ENCODE measurements around the gene ELL3. TPM values are rescaled to one million over a fixed set of nuclear protein-coding genes. Genes with fewer than 3 reads are reported as not detected.
A peak's percentile ranks its signal among the peaks of the same experiment; 100 is the strongest.

The ELL3 gene
- total RNA-seq, 1 experiment from 2014 or later: 3.0 TPM

DNA sequence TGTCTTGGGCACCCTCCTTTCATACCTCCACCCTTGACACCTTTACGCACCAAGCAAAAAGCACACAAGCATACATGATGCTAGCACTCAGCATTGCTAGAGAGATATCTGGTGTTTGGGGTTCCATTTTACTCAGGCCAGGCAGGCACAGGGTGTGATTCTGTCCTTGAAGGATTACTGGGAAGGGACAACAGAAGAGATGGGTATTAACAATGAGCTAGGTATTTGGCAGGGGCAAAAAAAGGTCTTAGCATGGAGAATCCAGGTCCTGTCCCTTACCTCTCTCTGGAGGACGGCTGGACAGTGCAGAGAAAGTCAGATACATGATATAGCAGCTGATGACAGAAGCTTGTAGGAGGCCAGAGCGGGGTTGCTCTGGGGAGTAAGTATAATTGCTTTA, 19.8 kb upstream of the ELL3 start:
- peaks cover 10% of the 10 kb centered on the region for H3K4me1 ChIP-seq (ENCODE audit: insufficient read depth, low read length, poor library complexity, severe bottlenecking)
- intact Hi-C loops (cut with micrococcal nuclease; ENCODE audit: unreplicated experiment): no loop called here
- no peak for TF ChIP-seq EZH2 (IDR thresholded peaks at IDR 0.05; ENCODE audit: borderline replicate concordance, low read depth, low read length, poor library complexity, severe bottlenecking)
- no peak for TF ChIP-seq CTCF (conservative IDR thresholded peaks at IDR 0.05; ENCODE audit: low read depth, low read length)
- BruUV-seq (replicated peaks): no TSS peak
- H3K9me3 ChIP-seq (ENCODE audit: low read depth, low read length, poor library complexity, severe bottlenecking): no peaks in the 10 kb centered on the region
- H3K27ac ChIP-seq (ENCODE audit: low read depth, low read length, poor library complexity, severe bottlenecking): no peak overlapping the region
- no peaks in the 10 kb centered on the region for H3K27me3 ChIP-seq (replicated peaks; ENCODE audit: insufficient read depth, low read depth, low read length, poor library complexity)
- H3K4me3 ChIP-seq (ENCODE audit: low read depth, low read length, poor library complexity, severe bottlenecking): no peak overlapping the region
- CTCF ChIA-PET: no interaction called here
- POLR2A ChIA-PET (ENCODE audit: low non-redundant PET): no interaction called here
- DNase-seq (ENCODE audit: low spot score): no peak
- H3K36me3 ChIP-seq (ENCODE audit: insufficient read depth, low read length, poor library complexity, severe bottlenecking): peaks cover 52% of the 10 kb centered on the region

- Histone ChIP-seq H3K4me1 (ENCODE audit: insufficient read depth, low read length, poor library complexity, severe bottlenecking) (peaks cover 13% of the 10 kb centered on the region), H3K9me3 (ENCODE audit: low read depth, low read length, poor library complexity, severe bottlenecking) (no peaks in the 10 kb centered on the region), H3K36me3 (ENCODE audit: insufficient read depth, low read length, poor library complexity, severe bottlenecking) (peaks cover 47% of the 10 kb centered on the region), H3K4me3 (ENCODE audit: low read depth, low read length, poor library complexity, severe bottlenecking) (no peak overlapping the region), H3K27me3 (replicated peaks; ENCODE audit: insufficient read depth, low read depth, low read length, poor library complexity) (no peaks in the 10 kb centered on the region), H3K27ac (ENCODE audit: low read depth, low read length, poor library complexity, severe bottlenecking) (no peak overlapping the region)
- ChIA-PET CTCF (no interaction called here), POLR2A (ENCODE audit: low non-redundant PET) (no interaction called here)
- intact Hi-C loops (cut with micrococcal nuclease; ENCODE audit: unreplicated experiment): no loop called here
- no peak for DNase-seq (ENCODE audit: low spot score)
- no TSS peak for BruUV-seq (replicated peaks)
- TF ChIP-seq EZH2 (IDR thresholded peaks at IDR 0.05; ENCODE audit: borderline replicate concordance, low read depth, low read length, poor library complexity, severe bottlenecking) (no peak), CTCF (conservative IDR thresholded peaks at IDR 0.05; ENCODE audit: low read depth, low read length) (no peak)
These were observed 19.2 kb upstream of the ELL3 start for GRCh38 chr15:43795997-43796396.

DNA sequence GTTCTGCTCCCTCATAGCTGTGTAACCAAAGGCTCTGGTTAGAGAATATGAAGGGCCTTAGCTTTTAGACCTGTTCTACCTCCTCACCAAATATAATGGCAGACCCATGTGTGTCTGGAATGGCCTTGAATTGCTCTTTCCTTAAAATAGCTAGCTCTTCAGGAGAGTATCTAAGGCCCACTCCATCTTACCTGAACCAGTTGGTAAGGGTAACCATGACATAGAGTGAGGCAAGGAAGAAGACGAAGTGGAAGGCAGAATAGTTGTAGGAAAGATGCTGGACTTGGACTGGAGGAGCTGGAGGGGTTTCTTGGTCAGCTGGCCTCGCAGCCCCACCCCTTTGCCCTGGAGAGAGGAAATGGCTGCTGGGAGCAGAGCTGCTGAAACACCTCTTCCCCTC, 18.4 kb upstream of the ELL3 start:
- no peaks in the 10 kb centered on the region for H3K27me3 ChIP-seq (replicated peaks; ENCODE audit: insufficient read depth, low read depth, low read length, poor library complexity)
- intact Hi-C loops (cut with micrococcal nuclease; ENCODE audit: unreplicated experiment): no loop called here
- no peak for DNase-seq (ENCODE audit: low spot score)
- H3K4me3 ChIP-seq (ENCODE audit: low read depth, low read length, poor library complexity, severe bottlenecking): no peak overlapping the region
- no TSS peak for BruUV-seq (replicated peaks)
- ChIA-PET POLR2A (ENCODE audit: low non-redundant PET) (no interaction called here), CTCF (no interaction called here)
- no peaks in the 10 kb centered on the region for H3K9me3 ChIP-seq (ENCODE audit: low read depth, low read length, poor library complexity, severe bottlenecking)
- peaks cover 13% of the 10 kb centered on the region for H3K4me1 ChIP-seq (ENCODE audit: insufficient read depth, low read length, poor library complexity, severe bottlenecking)
- H3K27ac ChIP-seq (ENCODE audit: low read depth, low read length, poor library complexity, severe bottlenecking): peak overlapping the region; percentile 43
- peaks cover 47% of the 10 kb centered on the region for H3K36me3 ChIP-seq (ENCODE audit: insufficient read depth, low read length, poor library complexity, severe bottlenecking)
- no peak for TF ChIP-seq EZH2 (IDR thresholded peaks at IDR 0.05; ENCODE audit: borderline replicate concordance, low read depth, low read length, poor library complexity, severe bottlenecking)
- TF ChIP-seq CTCF (conservative IDR thresholded peaks at IDR 0.05; ENCODE audit: low read depth, low read length): no peak

Measured in A673 (cell line).